NCI-H2227 (cell line): ENCODE data around the gene CTNNAL1.
"Not testable (repeated sequence)": the region's sequence is repeated elsewhere in the genome, so short reads cannot be mapped to it uniquely, and the experiment has no call there.

ENCODE experiments used
- DNase-seq: peaks from one replicate; lab custom pipeline; 2025; ENCODE audit not compliant: unreplicated experiment; lab: John Stamatoyannopoulos, UW

CTNNAL1 gene

GRCh38 chr9:108994695-108995094 lies 18.6 kb downstream of the CTNNAL1 start:
- no peak for DNase-seq

GRCh38 chr9:108991479-108991878 lies 21.8 kb downstream of the CTNNAL1 start:
- no peak for DNase-seq

- DNase-seq, result no peak
These were observed 29.4 kb downstream of the CTNNAL1 start for GRCh38 chr9:108983885-108984284.

- peak; percentile 0 for DNase-seq
These were observed 32.4 kb downstream of the CTNNAL1 start for GRCh38 chr9:108980893-108981292.

GRCh38 chr9:108978205-108978604 lies 35.1 kb downstream of the CTNNAL1 start:
- no peak for DNase-seq

GRCh38 chr9:108973895-108974294 lies 39.4 kb downstream of the CTNNAL1 start:
- DNase-seq, result no peak

GRCh38 chr9:108972626-108973209 lies 40.6 kb downstream of the CTNNAL1 start:
- DNase-seq, result no peak

- DNase-seq, result no peak
These were observed 41.1 kb downstream of the CTNNAL1 start for GRCh38 chr9:108972186-108972585.

- not testable (repeated sequence) for DNase-seq
These were observed 41.9 kb downstream of the CTNNAL1 start for GRCh38 chr9:108971392-108971791.

- DNase-seq, result no peak
These were observed 45.4 kb downstream of the CTNNAL1 start for GRCh38 chr9:108967916-108968315.

GRCh38 chr9:108963459-108964143 lies 49.7 kb downstream of the CTNNAL1 start:
- no peak for DNase-seq

GRCh38 chr9:108961151-108961550 lies 52.1 kb downstream of the CTNNAL1 start:
- no peak for DNase-seq

- DNase-seq, result no peak
These were observed 53.0 kb downstream of the CTNNAL1 start for GRCh38 chr9:108960331-108960730.

GRCh38 chr9:108956631-108957026 lies 56.7 kb downstream of the CTNNAL1 start:
- DNase-seq, result no peak

- no peak for DNase-seq
These were observed 57.2 kb downstream of the CTNNAL1 start for GRCh38 chr9:108956022-108956630.

- DNase-seq, result peak; percentile 31
These were observed 59.2 kb downstream of the CTNNAL1 start for GRCh38 chr9:108953983-108954574.

- DNase-seq, result no peak
These were observed 61.7 kb downstream of the CTNNAL1 start for GRCh38 chr9:108951578-108951977.

GRCh38 chr9:108950168-108950567 lies 63.1 kb downstream of the CTNNAL1 start:
- DNase-seq, result no peak

- no peak for DNase-seq
These were observed 73.3 kb downstream of the CTNNAL1 start for GRCh38 chr9:108939975-108940374.

- DNase-seq, result no peak
These were observed 75.6 kb downstream of the CTNNAL1 start for GRCh38 chr9:108937561-108938305.

GRCh38 chr9:108934323-108934893 lies 78.9 kb downstream of the CTNNAL1 start, which contains the start of gene ABITRAM:
Gene ABITRAM, plus strand, starts transcription at chr9:108934400. Its CDS starts 87 bp downstream, at chr9:108934487.
- peak; percentile 87 for DNase-seq
